Kidney epithelial cell (primary cell): ENCODE results near the gene SLC4A2. TPM values are rescaled to one million over a fixed set of nuclear protein-coding genes. Genes with fewer than 3 reads are reported as not detected.
A peak's percentile ranks its signal among the peaks of the same experiment; 100 is the strongest.
"Not testable (repeated sequence)": the region's sequence is repeated elsewhere in the genome, so short reads cannot be mapped to it uniquely, and the experiment has no call there.

Experiments used
- DNase-seq: peaks from one replicate; pipeline ENCODE4 v3.0.0-alpha.2; 2010; ENCODE audit warnings: low read depth
- H3K27me3 ChIP-seq: 2 replicates; pipeline ENCODE4 v1.6.0; 2011; ENCODE audit warnings: low read length; ENCODE audit not compliant: control insufficient read depth, insufficient read depth
- H3K36me3 ChIP-seq: 2 replicates; pipeline ENCODE4 v1.5.1; 2011; ENCODE audit warnings: low read length; ENCODE audit not compliant: control insufficient read depth, insufficient read depth
- H3K4me3 ChIP-seq: 2 replicates; pipeline ENCODE4 v1.5.1; 2011; ENCODE audit warnings: low read depth, mild to moderate bottlenecking, control low read depth, low read length
- total RNA-seq: library from RNA; depleted of rRNA; stranded (reverse); fragments of >200 nt; gene quantifications from 2 replicates; pipeline ENCODE4 v1.2.3, GENCODE V29; 2015
- TF ChIP-seq, protein P1 (sequence below): IDR thresholded peaks from 2 replicates; pipeline ENCODE4 v1.5.1; 2011; ENCODE audit warnings: mild to moderate bottlenecking, moderate library complexity, low read length, control low read depth, inconsistent platforms; ENCODE audit not compliant: insufficient read depth, poor library complexity, severe bottlenecking

SLC4A2 gene
- total RNA-seq: 166 and 201 TPM in 2 replicates

- no peaks in the 10 kb centered on the region for H3K36me3 ChIP-seq
- peak within 1 kb of the TSS; percentile 79 for H3K4me3 ChIP-seq
- TF ChIP-seq, protein P1, sequence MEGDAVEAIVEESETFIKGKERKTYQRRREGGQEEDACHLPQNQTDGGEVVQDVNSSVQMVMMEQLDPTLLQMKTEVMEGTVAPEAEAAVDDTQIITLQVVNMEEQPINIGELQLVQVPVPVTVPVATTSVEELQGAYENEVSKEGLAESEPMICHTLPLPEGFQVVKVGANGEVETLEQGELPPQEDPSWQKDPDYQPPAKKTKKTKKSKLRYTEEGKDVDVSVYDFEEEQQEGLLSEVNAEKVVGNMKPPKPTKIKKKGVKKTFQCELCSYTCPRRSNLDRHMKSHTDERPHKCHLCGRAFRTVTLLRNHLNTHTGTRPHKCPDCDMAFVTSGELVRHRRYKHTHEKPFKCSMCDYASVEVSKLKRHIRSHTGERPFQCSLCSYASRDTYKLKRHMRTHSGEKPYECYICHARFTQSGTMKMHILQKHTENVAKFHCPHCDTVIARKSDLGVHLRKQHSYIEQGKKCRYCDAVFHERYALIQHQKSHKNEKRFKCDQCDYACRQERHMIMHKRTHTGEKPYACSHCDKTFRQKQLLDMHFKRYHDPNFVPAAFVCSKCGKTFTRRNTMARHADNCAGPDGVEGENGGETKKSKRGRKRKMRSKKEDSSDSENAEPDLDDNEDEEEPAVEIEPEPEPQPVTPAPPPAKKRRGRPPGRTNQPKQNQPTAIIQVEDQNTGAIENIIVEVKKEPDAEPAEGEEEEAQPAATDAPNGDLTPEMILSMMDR: peak; percentile 59
- H3K27me3 ChIP-seq: no peaks in the 10 kb centered on the region
- DNase-seq: no peak
Observed at GRCh38 chr7:151059367-151060112, at the start of gene SLC4A2. Gene SLC4A2 (plus strand): TSS chr7:151059589. CDS start chr7:151061988, 2,399 bp downstream.

DNA sequence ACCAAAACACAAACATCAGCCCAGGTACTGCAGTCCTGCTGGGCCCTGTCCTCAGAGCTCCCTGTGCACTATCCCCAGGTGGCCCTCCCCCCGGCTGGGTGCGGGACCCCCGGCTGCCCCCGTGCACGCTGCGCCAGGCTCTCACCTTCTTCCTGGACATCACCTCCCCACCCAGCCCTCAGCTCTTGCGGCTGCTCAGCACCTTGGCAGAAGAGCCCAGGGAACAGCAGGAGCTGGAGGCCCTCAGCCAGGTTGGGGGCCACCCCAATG lies 49.4 kb upstream of the SLC4A2 start:
- DNase-seq: no peak
- TF ChIP-seq, protein P1: no peak
- no peaks in the 10 kb centered on the region for H3K36me3 ChIP-seq
- no peak overlapping the region for H3K4me3 ChIP-seq
- H3K27me3 ChIP-seq: peaks cover 37% of the 10 kb centered on the region

DNA sequence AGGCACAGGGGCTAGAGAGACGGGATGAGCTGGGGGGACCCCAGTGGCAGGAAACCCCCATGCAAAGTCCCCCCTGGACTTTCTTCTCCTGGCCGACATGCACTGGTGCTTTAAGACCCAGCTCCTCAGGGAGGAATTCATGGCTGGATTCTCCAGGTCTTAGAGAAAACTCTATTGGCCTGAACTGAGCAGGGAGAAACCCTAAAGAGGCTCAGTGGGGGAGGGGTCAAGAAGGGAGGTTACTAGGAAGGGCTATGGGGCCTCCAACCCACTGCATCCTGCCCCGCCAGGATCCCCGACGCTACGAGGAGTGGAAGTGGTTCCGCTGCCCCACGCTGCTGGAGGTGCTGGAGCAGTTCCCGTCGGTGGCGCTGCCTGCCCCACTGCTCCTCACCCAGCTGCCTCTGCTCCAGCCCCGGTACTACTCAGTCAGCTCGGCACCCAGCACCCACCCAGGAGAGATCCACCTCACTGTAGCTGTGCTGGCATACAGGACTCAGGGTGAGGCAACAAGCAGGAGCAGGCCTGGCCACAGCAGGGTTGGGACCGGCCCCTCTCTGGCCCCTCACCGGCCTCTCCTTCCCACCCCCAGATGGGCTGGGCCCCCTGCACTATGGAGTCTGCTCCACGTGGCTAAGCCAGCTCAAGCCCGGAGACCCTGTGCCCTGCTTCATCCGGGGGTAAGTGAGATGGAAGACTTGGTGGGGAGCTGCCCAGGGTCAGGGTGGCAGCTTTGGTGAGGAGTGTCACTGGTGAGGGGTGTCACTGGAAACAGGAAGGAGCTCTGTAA lies 48.9 kb upstream of the SLC4A2 start:
- Histone ChIP-seq H3K4me3 (no peak overlapping the region), H3K27me3 (peaks cover 36% of the 10 kb centered on the region), H3K36me3 (no peaks in the 10 kb centered on the region)
- TF ChIP-seq, protein P1: no peak
- no peak for DNase-seq

DNA sequence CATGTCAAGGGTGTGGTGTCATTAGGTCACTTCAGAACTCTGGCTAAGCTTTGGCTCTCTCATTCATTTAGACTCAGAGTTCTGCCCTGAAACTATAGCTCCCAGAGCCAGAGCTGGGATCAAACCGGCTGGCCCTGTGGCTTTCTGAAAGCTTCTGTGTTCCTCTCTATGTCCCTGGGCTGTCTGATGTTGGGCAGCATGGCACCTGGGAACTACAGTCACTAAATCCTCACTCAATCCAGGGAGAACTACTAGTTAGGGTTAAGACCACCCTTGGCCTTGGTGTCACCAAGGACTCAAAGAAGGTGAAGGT lies 48.3 kb upstream of the SLC4A2 start:
- Histone ChIP-seq H3K36me3 (no peaks in the 10 kb centered on the region), H3K4me3 (no peak overlapping the region), H3K27me3 (peaks cover 38% of the 10 kb centered on the region)
- TF ChIP-seq, protein P1: no peak
- DNase-seq: no peak

GRCh38 chr7:151011616-151012015 lies 47.8 kb upstream of the SLC4A2 start:
- not testable (repeated sequence) for H3K4me3 ChIP-seq, H3K36me3 ChIP-seq, DNase-seq
- H3K27me3 ChIP-seq: peaks cover 41% of the 10 kb centered on the region

- TF ChIP-seq, protein P1: no peak
- Histone ChIP-seq H3K4me3 (no peak overlapping the region), H3K27me3 (peaks cover 45% of the 10 kb centered on the region), H3K36me3 (no peaks in the 10 kb centered on the region)
- no peak for DNase-seq
Observed at GRCh38 chr7:151012031-151012692, 47.2 kb upstream of the SLC4A2 start.
